Neural cell (in vitro differentiated cells): ENCODE data around the gene DNMT3A.

Source experiments
- CTCF ChIP-seq: fragments of 450-650 bp; IDR thresholded peaks from 2 replicates; pipeline ENCODE4 v1.5.1; 2014; ENCODE audit warnings: antibody characterized with exemption, mild to moderate bottlenecking, moderate library complexity; ENCODE audit not compliant: poor library complexity, severe bottlenecking
- EP300 ChIP-seq: fragments of 450-650 bp; conservative IDR thresholded peaks from 2 replicates; pipeline ENCODE4 v1.6.1; 2014; ENCODE audit warnings: antibody characterized with exemption, mild to moderate bottlenecking, moderate library complexity; ENCODE audit not compliant: poor library complexity, severe bottlenecking
- EZH2 ChIP-seq: fragments of 200-600, 300-800 bp; shearing (Covaris generic), sonication (generic); IDR thresholded peaks from 2 replicates; pipeline ENCODE4 v1.6.1; 2014; ENCODE audit warnings: antibody characterized with exemption, low read length, borderline replicate concordance, mild to moderate bottlenecking; ENCODE audit not compliant: insufficient read depth, poor library complexity, severe bottlenecking
- REST ChIP-seq: IDR thresholded peaks from 2 replicates; pipeline ENCODE4 v1.6.1; 2012; ENCODE audit warnings: borderline replicate concordance
- SMC3 ChIP-seq: fragments of 450-650 bp; conservative IDR thresholded peaks from 2 replicates; pipeline ENCODE4 v1.6.1; 2014; ENCODE audit warnings: antibody characterized with exemption, mild to moderate bottlenecking, moderate library complexity; ENCODE audit not compliant: poor library complexity
- TAF1 ChIP-seq: IDR thresholded peaks from 2 replicates; pipeline ENCODE4 v1.6.1; 2012; ENCODE audit warnings: low read depth

GRCh38 chr2:25246001-25246400, 95.7 kb downstream of the DNMT3A start:
- no peak for TF ChIP-seq EZH2
- no peak for TF ChIP-seq CTCF
- TF ChIP-seq EP300, result no peak
- TF ChIP-seq SMC3, result no peak
- TF ChIP-seq TAF1, result no peak
- no peak for TF ChIP-seq REST
